NCI-H69 (cell line): Measurements from ENCODE around the gene ZFYVE28.
"Not testable (repeated sequence)": the region's sequence is repeated elsewhere in the genome, so short reads cannot be mapped to it uniquely, and the experiment has no call there.

ENCODE experiments used
- DNase-seq: peaks from one replicate; lab custom pipeline; 2025; lab: John Stamatoyannopoulos, UW

Gene ZFYVE28

DNA sequence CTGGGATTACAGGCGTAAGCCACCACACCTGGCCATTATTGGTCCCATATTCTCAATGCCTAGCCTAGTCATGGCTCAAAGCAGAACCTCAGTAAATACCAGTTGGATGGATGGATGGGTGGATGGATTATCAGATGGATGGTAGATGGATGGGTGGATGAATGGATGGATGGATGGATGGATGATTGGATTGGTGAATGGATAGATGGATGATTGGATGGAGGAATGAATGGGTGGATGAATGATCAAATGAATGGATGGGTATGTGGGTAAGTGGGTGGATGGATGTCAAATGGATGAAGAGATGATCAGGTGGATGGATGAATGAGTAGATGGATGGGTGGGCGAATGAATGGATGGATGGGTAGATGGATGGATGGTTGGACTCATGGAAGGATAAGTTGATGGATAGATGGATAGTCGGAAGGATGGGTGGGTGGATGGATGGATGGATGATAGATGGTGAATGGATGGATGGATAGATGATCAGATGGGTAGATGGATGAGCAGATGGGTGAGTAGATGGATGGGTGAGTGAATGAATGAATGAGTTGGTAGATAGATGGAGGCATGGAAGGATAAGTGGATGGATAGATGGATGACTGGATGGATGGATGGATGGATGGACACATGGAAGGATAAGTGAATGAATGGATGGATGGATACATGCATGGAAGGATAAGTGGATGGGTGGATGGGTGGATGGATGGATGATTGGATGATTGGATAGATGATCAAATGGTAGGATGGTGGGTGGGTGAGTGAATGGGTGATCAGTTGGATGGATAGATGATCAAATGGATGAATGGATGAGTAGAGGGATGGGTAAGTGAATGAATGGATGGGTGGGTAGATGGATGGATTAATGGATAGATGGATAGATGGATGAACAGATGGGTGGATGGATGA, 28.5 kb upstream of the ZFYVE28 start:
- no peak for DNase-seq

- no peak for DNase-seq
Measured at GRCh38 chr4:2445571-2445970, 27.1 kb upstream of the ZFYVE28 start.

GRCh38 chr4:2445130-2445529, 26.7 kb upstream of the ZFYVE28 start:
- no peak for DNase-seq

DNA sequence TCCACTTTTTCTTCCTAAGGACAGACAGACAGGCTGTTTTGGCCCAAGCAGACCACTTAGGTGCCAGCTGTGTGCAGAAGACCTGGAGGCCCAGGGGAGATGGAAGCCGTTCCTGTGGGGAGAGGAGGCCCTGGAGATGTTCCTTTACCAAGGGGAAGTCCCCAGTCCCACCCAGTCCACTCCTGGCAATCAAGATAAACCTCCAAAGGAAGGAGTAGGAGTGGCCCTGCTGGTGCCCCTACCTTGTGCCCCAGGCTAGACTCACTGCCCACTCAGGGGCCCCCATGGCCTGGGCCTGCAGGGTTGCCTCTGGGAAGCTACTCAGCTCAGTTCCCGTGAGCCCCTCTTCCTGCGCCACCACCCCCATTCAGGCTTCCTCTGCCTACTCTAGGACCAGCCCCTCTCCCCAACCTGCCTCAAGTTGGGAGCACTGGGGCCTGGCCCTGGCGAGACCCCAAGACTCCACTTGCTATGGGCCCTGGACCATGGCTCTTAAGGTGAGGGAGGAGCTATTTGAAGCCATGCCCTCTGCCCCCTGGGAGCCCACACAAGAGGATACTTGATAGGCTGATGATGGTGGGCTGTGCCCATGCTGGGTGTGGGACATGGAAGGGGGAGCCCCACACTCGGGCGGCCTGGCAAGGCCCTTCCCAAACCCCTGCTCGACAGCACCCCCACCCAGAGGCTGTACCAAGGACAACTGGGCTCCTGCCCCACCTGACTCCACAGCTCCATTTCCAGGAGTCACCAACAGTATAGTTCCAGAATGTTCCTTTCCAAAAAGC, 25.7 kb upstream of the ZFYVE28 start:
- no peak for DNase-seq

- no peak for DNase-seq
Measured at GRCh38 chr4:2443061-2443730, 24.8 kb upstream of the ZFYVE28 start.

- peak; percentile 20 for DNase-seq
Measured at GRCh38 chr4:2442175-2442993, 23.9 kb upstream of the ZFYVE28 start.

- peak; percentile 77 for DNase-seq
Measured at GRCh38 chr4:2441393-2442174, 23.1 kb upstream of the ZFYVE28 start.

DNA sequence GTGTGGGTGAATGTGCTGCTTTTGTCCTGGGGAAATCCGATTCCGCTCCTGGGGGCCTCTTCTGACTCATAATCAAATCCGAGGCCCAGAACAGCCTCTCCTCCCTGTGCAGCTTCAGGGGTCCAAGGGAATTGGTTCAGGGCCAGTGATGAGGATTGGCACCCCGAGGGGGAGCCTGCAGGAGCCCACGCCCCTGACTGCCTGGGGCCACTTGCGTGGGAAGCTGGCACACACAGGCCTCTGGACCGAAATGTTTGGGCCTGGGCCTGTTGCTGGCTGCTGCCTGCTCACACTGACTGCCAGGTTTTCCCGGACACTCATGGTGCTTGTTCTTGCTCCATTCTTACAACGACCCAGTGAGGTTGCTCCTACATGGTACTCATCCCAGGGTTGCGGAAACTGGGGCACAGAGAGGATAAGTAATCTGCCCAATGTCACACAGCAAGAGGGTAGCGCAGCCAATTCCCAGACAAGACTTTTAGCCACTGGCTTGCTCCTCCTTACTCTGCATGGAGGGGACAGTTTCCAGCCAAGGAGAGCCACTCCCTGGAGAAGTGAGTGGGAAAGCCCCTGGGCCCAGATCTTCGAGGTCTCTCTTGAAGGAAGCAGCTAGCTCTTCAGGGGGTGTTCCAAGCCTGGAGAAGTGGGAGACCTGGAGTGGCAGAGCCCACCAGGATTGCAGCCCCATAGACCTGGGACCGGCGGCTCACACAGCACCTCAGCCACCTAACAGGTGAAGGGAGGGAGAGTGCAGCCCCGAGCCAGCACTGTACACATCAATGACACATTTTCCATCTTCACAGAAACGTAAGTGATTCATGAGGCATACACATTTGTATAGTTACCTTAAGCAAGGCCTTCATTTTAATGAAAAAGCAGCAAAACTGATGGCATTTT, 20.6 kb upstream of the ZFYVE28 start:
- no peak for DNase-seq

DNA sequence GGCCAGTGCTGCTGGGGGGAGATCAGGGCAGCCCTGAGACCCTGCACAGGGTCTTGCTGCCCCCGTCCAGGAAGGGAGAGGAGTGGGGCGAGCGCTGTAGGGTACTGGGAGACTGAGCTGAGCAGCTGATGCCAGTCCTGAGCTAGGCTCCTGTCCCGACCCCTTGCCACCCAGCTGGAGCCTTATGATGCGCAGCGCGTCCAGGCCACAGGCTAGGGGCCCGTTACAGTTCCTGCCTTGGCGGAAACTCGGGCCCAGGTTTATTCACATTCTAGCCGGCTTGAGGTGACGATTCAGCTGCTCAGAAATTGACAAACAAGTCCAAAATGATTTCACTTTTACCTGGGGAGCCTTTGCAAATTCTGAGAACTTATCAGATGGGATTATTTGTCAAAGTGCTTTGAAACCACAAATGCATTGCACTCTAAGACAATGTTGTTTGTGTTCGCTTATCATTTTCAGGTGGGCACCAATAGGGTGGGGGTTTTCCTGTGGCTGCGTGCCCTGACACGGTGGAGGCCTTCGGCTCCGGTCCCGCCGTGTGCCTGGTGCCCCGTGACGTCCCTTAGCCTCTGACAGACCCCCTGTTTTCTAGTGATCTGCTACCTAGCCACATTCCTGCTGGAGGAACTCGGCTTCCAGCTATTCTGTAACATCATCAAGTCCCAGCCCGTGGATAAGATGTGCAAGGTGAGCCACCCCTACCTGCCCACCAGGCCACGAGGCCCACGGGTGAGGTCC, 19.2 kb upstream of the ZFYVE28 start:
- DNase-seq, result no peak

GRCh38 chr4:2436761-2437474, 18.5 kb upstream of the ZFYVE28 start:
- no peak for DNase-seq

DNA sequence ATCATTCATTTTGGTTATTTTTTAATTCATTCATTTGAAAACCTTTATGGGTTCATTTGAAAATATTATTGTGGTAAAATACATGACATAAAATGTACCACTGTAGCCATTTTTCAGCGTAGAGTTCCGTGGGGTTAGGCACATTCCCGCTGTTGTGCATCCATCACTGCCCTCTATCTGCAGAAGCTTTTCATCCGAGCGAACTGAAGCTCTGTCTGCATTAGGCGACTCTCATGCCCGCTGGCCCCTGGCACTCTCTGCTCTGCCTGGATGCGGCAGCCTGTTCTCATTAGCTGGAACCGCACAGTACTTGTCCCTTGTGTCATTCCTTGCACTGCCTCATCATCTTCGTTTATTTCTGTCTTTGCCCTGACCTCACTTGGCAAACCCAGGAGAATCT, 17.9 kb upstream of the ZFYVE28 start:
- DNase-seq, result peak; percentile 2

DNA sequence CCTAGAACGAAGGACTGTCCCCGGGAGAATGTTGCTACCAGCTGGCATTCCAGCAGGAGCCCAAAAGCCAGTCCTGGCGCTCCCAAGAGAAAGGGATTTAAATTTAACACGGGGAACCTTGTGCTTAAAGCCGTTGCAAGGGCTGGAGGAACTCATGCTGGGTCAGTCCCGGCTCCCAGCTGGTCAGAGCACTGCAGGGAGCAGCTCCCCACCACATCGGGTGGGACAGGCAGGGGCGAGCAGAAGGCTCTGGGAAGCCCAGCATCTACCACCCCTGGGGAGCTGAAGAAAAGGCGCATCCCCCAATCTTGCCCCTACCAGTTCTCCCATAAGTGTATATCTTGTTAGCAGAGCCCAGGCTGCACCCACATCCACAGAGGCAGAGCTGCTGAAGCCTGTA, 16.0 kb upstream of the ZFYVE28 start:
- DNase-seq, result no peak

DNA sequence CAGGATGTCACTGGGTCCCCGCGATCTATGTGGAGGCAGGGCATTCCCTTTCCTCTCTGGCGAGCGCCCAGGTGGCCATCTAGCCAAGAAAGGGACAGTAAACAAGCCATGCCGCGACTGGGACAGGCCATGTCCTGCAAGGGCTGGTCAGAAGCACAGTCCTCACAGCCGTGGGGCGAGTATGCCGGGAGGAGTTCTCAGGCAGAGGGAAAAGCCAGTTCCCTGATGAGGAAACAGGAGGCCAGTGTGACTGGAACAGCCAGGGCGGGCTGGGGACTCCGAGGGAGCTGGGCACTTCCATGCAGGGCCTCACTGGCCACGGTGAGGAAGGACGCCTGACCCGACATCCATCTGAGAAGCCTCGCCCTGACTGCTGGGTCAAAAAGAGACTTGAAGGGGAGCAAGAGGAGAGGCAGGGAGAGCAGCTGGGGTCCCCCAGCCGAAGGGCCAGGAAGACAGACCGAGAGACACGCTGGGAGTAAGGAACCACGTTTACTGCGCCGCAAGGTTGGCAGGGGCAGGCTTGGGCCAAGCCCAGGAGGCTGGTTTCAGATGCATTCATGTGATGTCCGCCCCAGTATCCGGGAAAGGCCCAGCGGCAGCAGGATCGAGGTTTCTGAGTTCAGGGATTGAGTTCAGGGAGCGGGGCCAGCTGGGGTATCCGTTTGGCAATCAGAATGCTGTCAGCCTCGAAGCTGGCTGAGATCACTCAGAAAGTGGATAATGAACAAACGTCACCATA, 15.3 kb upstream of the ZFYVE28 start:
- no peak for DNase-seq

- no peak for DNase-seq
Measured at GRCh38 chr4:2432991-2433530, 14.6 kb upstream of the ZFYVE28 start.

DNA sequence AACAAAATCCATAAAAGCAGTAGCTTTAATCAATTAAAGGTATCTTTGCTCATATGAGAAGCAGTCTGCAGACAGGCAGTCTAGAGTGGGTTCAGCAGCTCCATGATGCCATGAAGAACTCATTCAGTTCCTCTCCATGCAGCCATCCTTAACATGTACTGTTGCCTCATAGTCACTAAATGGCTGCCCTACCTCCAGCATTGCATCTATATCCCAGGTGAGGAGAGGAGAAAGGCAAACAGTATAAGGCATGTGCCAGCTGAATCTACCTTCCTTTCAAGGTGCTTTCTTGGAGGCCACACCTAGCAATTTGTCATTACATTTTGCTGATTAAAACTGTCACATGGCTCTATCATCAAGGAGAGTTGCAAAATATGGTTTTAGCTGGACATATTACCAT, 13.6 kb upstream of the ZFYVE28 start:
- no peak for DNase-seq

GRCh38 chr4:2429945-2430757, 11.7 kb upstream of the ZFYVE28 start:
- not testable (repeated sequence) for DNase-seq
